Renal cortex interstitium (tissue), 11 donors: Measurements from ENCODE around the gene FBXO3. TPM values are rescaled to one million over a fixed set of nuclear protein-coding genes. Genes with fewer than 3 reads are reported as not detected.

Source experiments
- DNase-seq, 11 donors: peaks; one replicate each; pipeline ENCODE4 v3.0.0-alpha.2; 2013; ENCODE audit warnings: low read depth in 9 of 11, low spot score in 4 of 11; ENCODE audit errors: extremely low read depth in 1 of 11
- polyA plus RNA-seq, 3 donors: library from polyadenylated mRNA; unstranded; fragments of 120-200 nt; gene quantifications; one replicate each; pipeline ENCODE4 v1.2.1, GENCODE V29; 2013; ENCODE audit not compliant: insufficient read length in 3 of 3

FBXO3 gene
- polyA plus RNA-seq, 3 donors, result 52.0 to 65.8 (median 54.3) TPM

DNA sequence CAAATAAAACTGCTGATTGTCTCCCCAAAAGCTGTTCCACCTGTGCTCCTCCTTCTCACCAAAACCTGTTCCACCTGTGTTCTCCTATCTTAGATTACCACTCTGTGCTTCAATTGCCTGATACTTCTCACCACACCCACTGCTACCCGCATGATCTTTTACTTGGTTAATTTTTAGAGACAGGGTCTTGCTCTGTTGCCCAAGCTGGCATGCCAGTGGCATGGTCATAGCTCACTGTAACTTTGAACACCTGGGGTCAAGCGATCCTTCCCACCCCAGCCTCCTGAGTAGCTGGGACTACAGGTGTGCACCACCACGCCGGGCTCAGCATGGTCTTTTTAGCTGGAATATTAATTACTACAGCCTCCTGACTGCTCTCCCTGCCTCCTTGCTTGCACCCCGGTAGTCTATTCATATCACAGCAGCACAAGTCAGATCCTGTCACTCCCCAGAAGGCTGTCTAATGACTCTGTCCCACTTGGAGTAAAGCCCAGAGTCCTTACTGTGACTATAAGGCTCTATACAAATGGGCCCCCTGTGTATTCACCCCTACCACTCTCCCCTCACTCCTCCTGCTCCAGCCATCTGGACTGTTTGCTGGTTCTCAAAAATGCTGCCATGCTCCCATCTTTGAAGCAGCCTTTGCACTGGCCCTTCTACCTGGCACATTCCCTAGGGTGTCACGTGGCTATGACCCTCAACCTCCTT lies 77.2 kb downstream of the FBXO3 start:
- DNase-seq, result no peak

DNA sequence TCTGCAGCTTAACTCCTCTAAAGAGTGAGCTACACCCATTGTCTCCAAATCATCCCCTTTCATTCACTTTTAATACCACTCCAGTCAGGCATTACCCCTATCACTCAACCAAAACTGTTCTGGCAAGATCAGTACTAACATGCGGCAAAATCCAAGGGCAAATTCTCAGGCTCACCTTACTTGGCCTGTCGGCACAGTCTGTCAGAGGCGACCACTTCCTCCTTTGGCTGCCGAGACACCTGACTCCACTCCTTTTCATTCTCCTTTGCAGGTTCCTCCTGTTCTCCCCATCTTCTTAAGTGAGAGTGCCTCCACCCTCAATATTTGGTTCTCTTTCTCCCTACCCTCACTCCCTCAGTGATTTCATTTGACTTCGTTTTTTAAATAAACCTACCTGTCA lies 77.9 kb downstream of the FBXO3 start:
- no peak for DNase-seq

- no peak for DNase-seq
Observed at GRCh38 chr11:33695051-33695566, 79.2 kb downstream of the FBXO3 start.

DNA sequence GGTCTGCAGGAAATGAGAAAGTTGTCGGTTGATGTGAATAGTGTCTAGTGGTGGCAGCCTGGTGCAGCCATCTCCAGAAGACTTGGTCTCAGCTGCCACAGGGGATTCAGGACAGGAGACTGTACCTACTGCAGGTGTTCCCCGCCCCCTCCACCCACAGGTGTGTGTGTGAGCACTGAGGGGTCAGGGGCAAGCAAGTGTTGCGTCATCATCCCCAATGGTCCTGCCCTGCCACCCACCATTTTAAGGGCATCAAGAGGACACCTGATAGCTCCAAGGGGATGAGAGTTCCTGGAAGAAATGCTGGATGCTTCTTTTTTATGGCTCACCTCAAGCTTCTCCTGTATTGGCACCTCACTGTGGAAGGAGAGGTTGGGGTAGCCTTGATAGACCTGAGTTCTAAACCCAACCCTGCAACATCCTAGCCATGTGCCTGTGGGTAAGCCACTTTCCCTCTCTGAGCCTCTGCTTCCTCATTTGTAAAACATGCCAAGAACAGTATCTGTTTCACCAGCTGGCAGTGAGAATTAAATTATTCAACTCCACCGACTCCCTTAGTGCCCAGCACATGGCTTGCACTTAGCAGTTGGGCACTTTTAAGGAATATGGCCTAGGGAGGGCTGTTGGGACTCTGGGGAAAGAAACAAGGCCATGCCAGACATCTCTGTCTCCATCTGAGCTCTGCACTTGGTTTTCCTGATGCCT lies 79.8 kb downstream of the FBXO3 start:
- no peak for DNase-seq

DNA sequence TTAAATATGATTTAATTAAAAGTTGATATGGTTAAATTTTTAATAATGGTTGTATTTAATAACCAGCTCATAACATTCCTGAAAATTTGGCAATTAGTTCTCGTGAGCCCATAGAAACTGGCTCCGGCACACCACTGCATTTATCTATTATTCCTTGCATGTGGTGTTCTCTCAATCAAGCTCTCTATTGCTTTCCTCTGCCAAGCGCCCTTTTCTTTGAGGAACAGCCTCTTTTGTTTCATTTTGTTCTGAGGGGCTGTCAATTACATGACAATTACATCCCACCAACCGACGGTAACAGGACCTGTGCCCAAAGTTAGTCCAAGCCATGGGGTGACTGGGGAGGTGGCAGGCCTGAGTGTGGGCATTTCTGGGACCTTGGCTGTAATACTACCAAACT lies 81.8 kb downstream of the FBXO3 start:
- no peak for DNase-seq

- peak in 3 of 11 donors; percentile 64 to 78 (median 71) for DNase-seq
Observed at GRCh38 chr11:33692013-33692504, 82.3 kb downstream of the FBXO3 start.

- DNase-seq, result no peak
Observed at GRCh38 chr11:33691066-33691864, 83.1 kb downstream of the FBXO3 start.

Other genes with a start within 250 kb of the FBXO3 start
- not detected for gene C11orf91, start 73.7 kb downstream of the FBXO3 start, polyA plus RNA-seq
- gene CD59, start 38.1 kb downstream of the FBXO3 start, polyA plus RNA-seq, result 100 to 1,000 TPM; 228 to 244 (median 243) TPM
- gene LMO2, start 117.6 kb upstream of the FBXO3 start, polyA plus RNA-seq, result 10 to 100 TPM; 21.3 to 32.4 (median 31.2) TPM